Measurements from ENCODE around the gene IFITM5. TPM values are rescaled to one million over a fixed set of nuclear protein-coding genes. Genes with fewer than 3 reads are reported as not detected.
"Not testable (repeated sequence)": the region's sequence is repeated elsewhere in the genome, so short reads cannot be mapped to it uniquely, and the experiment has no call there.

IFITM5 gene
- total RNA-seq, 1 donor from 2014 or later: not detected

- DNase-seq (ENCODE audit: low spot score); ATAC-seq; intact Hi-C loops (cut with DNase I): not testable (repeated sequence)
Observed at GRCh38 chr11:314554-314875, 15.2 kb upstream of the IFITM5 start.

DNA sequence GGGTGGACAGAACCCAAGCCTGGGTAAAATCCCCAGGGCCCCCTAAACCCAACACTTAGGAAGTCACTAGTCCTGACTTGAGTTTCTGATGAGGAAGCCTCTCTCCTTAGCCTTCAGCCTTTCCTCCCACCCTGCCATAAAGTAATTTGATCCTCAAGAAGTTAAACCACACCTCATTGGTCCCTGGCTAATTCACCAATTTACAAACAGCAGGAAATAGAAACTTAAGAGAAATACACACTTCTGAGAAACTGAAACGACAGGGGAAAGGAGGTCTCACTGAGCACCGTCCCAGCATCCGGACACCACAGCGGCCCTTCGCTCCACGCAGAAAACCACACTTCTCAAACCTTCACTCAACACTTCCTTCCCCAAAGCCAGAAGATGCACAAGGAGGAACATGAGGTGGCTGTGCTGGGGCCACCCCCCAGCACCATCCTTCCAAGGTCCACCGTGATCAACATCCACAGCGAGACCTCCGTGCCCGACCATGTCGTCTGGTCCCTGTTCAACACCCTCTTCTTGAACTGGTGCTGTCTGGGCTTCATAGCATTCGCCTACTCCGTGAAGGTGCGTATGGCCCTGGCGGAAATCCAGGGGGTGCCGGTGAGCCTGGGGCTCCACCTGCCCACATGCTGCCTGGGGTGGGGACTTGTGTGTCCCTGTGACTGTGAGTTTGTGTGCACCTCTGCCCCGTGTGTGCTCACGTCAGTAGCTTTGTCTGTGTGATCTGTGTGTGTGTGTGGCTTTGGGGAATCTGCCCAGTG, 14.6 kb upstream of the IFITM5 start, which contains the start of gene IFITM1:
Gene IFITM1 (plus strand): TSS at position 254 of the 767 bp plus-strand sequence. CDS start 131 bp downstream, at position 385.
- ATAC-seq (peak; percentile 66), DNase-seq (ENCODE audit: low spot score) (no peak)
- intact Hi-C loops (cut with DNase I): no loop called here

GRCh38 chr11:313304-313786, 14.0 kb upstream of the IFITM5 start:
- ATAC-seq (no peak), DNase-seq (ENCODE audit: low spot score) (no peak)
- intact Hi-C loops (cut with DNase I): no loop called here

- DNase-seq (ENCODE audit: low spot score): no peak
- no peak for ATAC-seq
- intact Hi-C loops (cut with DNase I): no loop called here
Observed at GRCh38 chr11:312092-312816, 12.9 kb upstream of the IFITM5 start.

DNA sequence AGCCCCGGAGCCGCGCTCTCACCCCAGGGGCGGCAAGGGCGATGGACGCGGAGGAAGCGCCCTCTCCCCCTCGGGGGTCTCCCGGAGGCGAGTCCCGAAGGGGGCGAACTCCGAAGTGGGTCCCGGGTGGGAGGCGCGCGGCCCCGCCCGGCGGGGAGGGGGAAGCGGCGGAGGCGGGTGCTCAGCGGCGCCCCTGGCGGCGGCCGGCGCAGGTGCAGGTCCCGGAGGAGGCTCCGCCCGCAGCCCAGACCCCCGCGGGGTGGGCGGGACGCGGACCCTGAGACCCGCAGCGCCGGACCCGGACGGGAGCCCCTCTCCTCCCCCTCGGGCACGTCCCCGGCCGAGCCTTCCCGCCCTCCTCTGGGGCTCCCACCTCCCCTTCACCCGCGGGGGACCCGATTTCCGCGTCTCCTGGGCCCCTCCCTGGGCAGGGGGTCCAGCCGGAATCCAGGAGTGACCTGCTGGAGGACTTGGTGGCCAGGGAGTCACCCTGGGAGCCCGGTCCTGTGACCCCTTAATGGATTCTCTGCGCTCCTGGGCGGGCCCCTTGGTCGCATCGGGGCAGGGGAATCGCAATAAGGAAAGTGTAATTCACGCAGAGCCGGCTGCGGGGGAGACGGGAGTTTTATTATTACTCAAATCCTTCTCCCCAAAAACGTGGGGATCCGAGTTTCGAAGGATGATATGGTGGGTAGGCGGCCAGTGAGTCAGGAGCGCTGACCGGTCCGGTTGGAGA, 11.9 kb upstream of the IFITM5 start:
- ATAC-seq: peak; percentile 4
- DNase-seq (ENCODE audit: low spot score): not testable (repeated sequence)

GRCh38 chr11:309979-310572, 10.8 kb upstream of the IFITM5 start:
- ATAC-seq; intact Hi-C loops (cut with DNase I): not testable (repeated sequence)

More for the DNA sequence above, 11.9 kb upstream of the IFITM5 start:
- intact Hi-C loops (cut with DNase I): not testable (repeated sequence)

DNA sequence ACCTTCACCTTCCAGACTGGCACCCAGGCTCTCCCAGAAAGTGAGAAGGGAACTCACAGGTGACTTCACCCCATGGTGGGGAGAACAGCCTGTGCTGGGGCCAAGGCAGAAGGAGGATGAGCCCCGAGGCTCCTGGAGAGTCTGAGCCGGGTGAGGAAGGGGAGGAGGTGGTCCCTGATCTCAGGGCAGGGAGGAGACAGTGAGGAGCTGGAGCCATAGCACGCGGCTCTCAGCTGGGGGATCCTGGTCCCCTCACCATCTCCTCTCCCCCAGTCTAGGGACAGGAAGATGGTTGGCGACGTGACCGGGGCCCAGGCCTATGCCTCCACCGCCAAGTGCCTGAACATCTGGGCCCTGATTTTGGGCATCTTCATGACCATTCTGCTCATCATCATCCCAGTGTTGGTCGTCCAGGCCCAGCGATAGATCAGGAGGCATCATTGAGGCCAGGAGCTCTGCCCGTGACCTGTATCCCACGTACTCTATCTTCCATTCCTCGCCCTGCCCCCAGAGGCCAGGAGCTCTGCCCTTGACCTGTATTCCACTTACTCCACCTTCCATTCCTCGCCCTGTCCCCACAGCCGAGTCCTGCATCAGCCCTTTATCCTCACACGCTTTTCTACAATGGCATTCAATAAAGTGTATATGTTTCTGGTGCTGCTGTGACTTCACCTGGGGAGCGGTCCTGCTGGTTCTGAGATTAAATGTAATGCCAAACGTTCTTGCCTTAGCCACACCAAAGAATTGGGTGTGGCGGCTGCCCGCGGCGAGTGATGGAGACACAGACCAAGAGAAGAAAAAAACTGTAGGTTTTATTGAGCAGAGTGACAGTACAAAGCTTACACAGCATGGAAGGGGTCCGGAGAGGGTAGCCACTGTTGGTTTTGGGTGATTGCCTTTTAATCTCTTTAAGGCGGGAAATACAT, 9.7 kb upstream of the IFITM5 start:
- DNase-seq (ENCODE audit: low spot score); intact Hi-C loops (cut with DNase I): not testable (repeated sequence)
- ATAC-seq: peak; percentile 1

More at GRCh38 chr11:309979-310572, 10.8 kb upstream of the IFITM5 start:
- DNase-seq (ENCODE audit: low spot score): not testable (repeated sequence)

DNA sequence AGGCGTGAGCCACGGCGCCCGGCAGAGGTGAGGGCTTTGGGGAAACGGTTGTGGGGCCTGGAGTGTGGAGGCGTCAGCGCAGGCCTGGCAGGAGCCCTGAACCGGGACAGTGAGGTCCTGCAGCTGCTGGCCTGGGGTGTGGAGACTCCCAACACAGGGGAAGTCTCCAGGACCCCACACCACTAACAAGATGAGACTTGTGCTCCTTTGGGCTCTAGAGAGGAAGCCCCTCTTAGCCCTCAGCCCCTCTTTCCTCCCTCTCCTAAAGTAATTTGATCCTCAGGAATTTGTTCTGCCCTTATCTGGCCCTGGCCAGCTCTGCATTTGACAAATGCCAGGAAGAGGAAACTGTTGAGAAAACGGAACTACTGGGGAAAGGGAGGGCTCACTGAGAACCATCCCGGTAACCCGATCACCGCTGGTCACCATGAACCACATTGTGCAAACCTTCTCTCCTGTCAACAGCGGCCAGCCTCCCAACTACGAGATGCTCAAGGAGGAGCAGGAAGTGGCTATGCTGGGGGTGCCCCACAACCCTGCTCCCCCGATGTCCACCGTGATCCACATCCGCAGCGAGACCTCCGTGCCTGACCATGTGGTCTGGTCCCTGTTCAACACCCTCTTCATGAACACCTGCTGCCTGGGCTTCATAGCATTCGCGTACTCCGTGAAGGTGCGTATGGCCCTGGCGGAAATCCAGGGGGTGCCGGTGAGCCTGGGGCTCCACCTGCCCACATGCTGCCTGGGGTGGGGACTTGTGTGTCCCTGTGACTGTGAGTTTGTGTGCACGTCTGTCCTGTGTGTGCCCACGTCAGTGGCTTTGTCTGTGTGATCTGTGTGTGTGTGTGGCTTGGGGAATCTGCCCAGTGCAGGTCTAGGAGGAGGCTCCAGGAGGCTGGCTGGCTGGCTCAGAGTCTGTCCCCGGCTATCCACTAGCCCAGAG, 8.7 kb upstream of the IFITM5 start, which contains the start of gene IFITM2:
Gene IFITM2 (plus strand): TSS at position 51 of the 943 bp plus-strand sequence. CDS start 377 bp downstream, at position 428.
- intact Hi-C loops (cut with DNase I): not testable (repeated sequence)
- ATAC-seq (peak; percentile 80), DNase-seq (ENCODE audit: low spot score) (peak; percentile 87)

DNA sequence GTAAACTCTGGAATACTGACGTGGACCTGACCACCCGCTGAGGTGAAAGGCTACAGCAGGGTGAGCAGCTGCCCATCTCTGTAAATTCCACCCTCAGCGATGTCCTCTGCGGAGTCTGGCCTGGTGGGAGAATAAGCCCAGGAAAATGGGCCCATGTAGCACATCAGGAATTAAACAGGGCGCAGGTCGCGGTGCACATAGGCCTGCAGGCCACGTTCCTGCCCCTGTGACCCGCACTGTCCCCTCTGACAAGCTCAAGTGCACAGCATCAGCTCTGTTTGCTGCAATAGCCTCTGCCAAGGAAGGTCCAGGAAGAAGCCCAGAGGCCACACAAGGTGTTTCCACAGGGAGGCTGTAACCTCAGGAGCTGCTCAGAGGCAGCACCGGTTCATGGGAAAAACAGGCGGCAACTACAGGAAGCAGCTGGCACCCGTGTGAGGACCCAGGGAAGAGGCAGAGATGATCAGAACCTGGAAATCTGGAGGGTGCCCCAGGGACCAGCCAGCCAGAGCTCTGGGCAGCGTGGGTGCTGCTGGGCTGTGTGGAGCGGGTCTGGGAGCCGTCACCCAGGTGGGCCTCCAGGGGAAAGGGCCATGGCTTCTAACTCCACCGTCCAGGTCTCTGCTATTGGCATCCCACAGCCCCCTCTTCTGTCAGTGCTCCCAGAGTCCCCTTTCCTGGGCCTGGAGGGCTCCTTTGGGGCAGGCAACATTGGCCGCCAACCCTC, 7.5 kb upstream of the IFITM5 start:
- DNase-seq (ENCODE audit: low spot score): no peak
- intact Hi-C loops (cut with DNase I): no loop called here
- ATAC-seq: no peak

GRCh38 chr11:305844-306211, 6.5 kb upstream of the IFITM5 start:
- ATAC-seq (no peak), DNase-seq (ENCODE audit: low spot score) (no peak)
- intact Hi-C loops (cut with DNase I): no loop called here

DNA sequence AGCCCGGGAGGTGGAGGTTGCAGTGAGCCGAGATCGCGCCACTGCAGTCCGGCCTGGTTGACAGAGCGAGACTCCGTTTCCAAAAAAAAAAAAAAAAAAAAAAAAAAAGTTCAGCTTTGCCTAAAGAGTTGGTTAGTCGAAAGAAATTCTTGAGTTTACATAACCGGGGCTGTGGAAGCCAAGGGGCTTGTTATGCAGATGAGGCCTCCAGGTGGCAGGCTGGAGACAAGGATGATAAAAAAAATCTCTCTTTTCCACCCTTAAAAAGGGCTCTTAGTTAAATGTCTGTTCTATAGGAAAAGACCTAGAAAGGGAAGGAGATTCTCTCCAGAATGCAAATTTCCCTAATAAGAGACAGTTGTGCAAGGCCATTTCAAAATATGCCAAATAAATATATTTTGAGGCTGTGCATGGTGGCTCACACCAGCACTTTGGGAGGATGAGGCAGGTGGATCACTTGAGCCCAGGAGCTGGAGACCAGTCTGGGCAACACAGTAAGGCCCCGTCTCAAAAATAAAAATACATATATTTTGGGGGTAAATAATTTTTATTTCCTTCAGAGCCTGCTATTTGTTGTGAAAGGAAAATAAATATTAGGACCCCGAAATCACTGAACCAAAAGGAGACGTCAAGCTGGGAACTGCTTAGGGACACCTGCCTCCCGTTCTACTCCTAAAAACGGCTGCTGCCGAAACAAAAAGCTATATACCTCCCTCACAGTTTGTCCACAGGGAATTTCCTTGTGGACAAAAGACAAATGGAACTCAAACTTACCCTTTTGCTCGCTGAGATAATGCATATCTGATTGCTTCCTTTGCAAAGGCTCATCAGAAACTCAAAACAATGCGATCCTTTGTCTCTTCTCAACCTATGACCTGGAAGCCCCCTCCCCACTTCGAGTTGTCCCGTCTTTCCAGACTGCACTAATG, 5.9 kb upstream of the IFITM5 start:
- peak; percentile 45 for ATAC-seq
- DNase-seq (ENCODE audit: low spot score): peak; percentile 85
- intact Hi-C loops (cut with DNase I): no loop called here

- no peak for DNase-seq (ENCODE audit: low spot score)
- ATAC-seq: no peak
- intact Hi-C loops (cut with DNase I): no loop called here
Observed at GRCh38 chr11:304061-304506, 4.8 kb upstream of the IFITM5 start.

GRCh38 chr11:303363-303762, 4.0 kb upstream of the IFITM5 start:
- intact Hi-C loops (cut with DNase I): no loop called here
- ATAC-seq (no peak), DNase-seq (ENCODE audit: low spot score) (no peak)

DNA sequence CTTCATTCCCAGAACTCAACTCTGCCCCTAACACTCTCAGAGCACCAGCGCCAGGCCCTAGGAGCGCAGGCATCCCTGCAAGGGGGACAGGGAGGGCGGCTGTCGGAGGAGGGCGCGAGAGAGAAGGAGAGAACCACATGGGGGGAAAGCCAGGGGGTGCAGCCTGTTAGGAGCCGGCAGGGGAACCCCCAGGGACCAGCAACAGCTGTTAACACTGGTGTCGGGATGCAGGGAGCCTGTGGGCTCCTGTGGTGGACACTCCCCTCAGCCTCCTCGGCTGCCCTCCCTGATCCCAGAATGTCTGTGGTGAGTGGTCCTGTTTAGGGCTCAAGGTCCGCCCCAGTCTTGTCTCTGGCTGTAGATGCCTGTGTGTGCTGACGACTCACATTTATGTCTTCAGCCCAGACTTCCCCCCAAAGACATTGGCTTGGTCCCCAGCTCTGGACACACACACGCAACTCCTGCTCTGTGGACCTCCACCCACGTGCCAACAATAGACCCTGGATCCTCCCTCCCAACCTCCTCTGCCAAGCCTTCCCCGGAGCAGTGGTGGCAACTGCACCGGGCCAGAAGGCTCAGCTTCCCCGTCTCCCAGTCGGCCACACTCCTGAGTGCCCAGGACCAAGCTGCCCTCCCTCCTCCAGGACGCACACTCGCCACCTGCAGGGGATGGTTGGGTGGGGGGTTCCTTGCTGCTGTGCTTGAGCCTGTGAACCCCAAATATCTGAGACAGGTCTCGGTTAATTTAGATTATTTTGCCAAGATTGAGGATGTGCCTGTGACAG, 817 bp upstream of the IFITM5 start:
- ATAC-seq (no peak), DNase-seq (ENCODE audit: low spot score) (no peak)
- intact Hi-C loops (cut with DNase I): loop anchor here (5.0 kb wide), 1 partner anchor 62 kb away; no protein-coding TSS in a partner anchor

Measured in sciatic nerve (tissue), 2 donors.